MG63 (cell line): Measurements from ENCODE around the gene FOXF1. TPM values are rescaled to one million over a fixed set of nuclear protein-coding genes. Genes with fewer than 3 reads are reported as not detected.

Experiments used
- DNase-seq: peaks from one replicate; pipeline ENCODE4 v3.0.0-alpha.2; 2020
- H3K27me3 ChIP-seq: fragments of 250-450 bp; sonication (Bioruptor Pico); 2 replicates; pipeline ENCODE4 v1.5.1; 2020; ENCODE audit warnings: mild to moderate bottlenecking, moderate library complexity
- H3K36me3 ChIP-seq: fragments of 250-450 bp; sonication (Bioruptor Pico); 2 replicates; pipeline ENCODE4 v1.5.1; 2020; ENCODE audit warnings: mild to moderate bottlenecking, moderate library complexity
- H3K4me3 ChIP-seq: fragments of 250-450 bp; sonication (Bioruptor Pico); 2 replicates; pipeline ENCODE4 v1.5.1; 2020; ENCODE audit warnings: mild to moderate bottlenecking, moderate library complexity
- H3K9me3 ChIP-seq: fragments of 250-450 bp; sonication (Bioruptor Pico); 2 replicates; pipeline ENCODE4 v1.5.1; 2020; ENCODE audit warnings: mild to moderate bottlenecking, moderate library complexity
- total RNA-seq: library from RNA; depleted of rRNA; stranded (reverse); fragments of >200 nt; shearing (Covaris generic); gene quantifications from 2 replicates; pipeline ENCODE4 v1.2.3, GENCODE V29; 2014; ENCODE audit warnings: low replicate concordance

FOXF1 gene
- total RNA-seq, 1 experiment from 2014 or later: 13.0 TPM

DNA sequence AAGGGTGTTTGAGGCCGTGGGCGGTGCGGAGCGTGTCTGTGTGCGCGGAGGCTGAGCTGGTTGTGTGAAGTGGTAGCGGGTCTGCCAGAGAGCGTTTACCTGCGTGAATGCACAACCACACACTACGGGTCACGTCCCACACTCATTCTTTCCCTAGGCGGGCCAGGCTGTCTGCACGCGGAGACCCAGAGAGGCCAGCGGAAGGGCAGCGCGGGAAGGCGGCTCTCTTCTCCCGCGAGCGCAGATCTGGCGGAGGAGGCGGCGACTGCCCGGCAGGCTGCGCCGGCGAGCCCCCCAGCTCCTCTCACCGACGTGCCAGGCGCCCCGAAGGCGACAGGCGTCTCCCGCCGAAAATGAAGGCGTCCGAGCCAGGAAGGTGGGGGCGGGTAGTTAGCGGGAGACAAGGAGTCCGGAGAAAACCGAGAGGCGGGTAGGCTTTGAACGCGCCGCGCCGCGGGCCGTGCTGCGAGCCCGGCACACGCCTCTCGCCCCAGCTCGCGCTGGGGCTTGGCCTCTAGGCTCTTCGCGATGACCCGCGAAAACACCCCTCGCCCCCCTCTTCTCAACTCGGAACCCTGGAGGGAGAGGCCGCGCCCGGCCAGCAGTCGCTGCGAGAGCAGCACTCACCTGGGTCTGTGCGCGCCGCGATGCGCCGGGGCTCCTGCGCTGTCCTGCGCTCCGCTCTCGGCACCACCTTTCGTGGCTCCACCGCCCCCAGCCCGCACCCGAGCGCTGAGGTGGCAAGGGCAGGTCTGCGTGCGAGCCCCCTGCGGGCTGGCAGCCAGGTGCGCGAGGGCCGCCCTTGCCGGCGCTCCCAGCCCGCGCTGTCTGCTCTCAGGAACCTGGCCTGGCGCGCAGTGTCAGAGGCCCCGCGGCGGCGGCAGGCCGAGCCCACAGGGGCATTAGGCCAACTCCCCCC lies 2.0 kb upstream of the FOXF1 start:
- H3K4me3 ChIP-seq: peak overlapping the region; percentile 69
- peaks cover 66% of the 10 kb centered on the region for H3K36me3 ChIP-seq
- no peaks in the 10 kb centered on the region for H3K27me3 ChIP-seq
- DNase-seq: peak; percentile 85
- H3K9me3 ChIP-seq: no peaks in the 10 kb centered on the region

DNA sequence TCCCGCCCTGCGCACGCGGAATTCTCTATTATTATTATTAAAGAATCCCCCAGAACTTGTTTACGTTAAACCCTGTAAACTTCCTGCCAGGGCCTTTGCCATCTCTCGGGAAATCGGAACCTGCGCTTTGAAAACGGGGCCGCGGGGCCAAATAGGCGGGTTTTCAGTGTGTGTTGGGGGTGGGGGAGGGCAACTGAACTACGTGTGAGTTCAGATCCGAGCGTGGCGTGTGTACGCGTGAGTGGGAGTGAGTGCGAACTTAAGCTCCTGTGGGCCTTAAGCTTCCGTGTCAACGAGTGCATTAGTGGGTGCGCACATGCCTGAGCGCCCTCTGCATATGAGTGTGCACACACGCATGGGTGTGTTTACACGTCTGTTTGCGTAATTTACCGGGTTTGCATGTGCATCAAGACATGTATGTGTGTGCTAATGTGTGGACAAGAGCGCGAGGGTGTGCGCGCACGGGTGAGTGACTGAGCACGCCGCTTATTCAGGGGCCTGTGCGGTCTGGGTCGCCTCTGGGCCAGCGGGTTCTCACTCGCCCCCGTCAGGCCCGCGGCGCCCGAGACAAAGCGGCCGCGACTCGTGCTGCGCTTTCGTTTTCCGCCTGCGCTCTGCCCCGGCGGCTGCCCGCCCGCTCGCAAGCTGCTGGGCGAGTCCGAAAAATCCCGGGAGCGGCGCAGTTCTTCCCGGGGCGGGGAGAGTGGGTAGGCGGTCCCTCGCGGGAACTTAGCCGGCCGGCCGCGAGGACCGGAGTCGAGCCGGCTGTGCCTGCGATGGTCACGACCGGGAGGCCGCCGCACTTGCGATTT lies 1.2 kb upstream of the FOXF1 start:
- DNase-seq: peak; percentile 97
- no peaks in the 10 kb centered on the region for H3K9me3 ChIP-seq
- no peaks in the 10 kb centered on the region for H3K27me3 ChIP-seq
- peak overlapping the region; percentile 69 for H3K4me3 ChIP-seq
- H3K36me3 ChIP-seq: peaks cover 68% of the 10 kb centered on the region

GRCh38 chr16:86509759-86510464 lies 415 bp upstream of the FOXF1 start:
- DNase-seq: peak; percentile 100
- Histone ChIP-seq H3K9me3 (no peaks in the 10 kb centered on the region), H3K4me3 (peak overlapping the region; percentile 69), H3K36me3 (peaks cover 68% of the 10 kb centered on the region), H3K27me3 (no peaks in the 10 kb centered on the region)

DNA sequence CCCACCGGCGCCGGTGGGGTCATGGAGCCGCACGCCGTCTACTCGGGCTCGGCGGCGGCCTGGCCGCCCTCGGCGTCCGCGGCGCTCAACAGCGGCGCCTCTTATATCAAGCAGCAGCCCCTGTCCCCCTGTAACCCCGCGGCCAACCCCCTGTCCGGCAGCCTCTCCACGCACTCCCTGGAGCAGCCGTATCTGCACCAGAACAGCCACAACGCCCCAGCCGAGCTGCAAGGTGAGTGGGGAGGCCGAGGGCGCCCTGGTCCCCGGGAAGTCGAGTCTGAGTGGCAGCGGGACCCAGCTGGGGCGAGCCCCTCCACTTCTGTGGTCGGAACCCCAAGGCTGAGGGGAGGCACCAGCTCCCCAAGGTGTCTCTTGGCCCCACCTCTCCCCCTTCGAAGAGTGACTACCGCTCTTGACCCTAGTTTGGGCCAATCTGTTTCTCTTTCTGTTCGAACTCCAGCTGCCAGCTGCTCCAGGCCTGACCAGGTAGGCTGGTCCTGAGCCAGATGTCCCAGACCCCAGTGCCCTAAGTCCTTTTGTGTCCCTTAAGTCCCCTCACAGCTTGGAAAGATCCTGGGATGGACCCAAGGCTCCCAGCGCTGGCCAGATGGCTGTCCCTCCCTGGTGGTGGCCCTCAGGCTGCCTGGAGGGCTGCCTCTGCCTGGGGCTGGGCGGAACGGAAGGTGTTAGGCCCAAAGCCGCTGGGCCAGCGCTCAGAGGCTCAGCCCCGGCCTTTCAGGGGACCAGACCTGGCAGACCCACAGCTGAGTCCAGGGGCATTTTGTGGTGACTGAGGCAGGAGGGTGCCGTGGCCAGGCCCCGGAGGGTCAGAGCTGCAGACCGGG lies 1.2 kb downstream of the FOXF1 start:
- Histone ChIP-seq H3K9me3 (no peaks in the 10 kb centered on the region), H3K27me3 (no peaks in the 10 kb centered on the region), H3K36me3 (peaks cover 73% of the 10 kb centered on the region), H3K4me3 (peak overlapping the region; percentile 69)
- peak; percentile 61 for DNase-seq

GRCh38 chr16:86512301-86512859 lies 2.1 kb downstream of the FOXF1 start:
- Histone ChIP-seq H3K9me3 (no peaks in the 10 kb centered on the region), H3K36me3 (peaks cover 73% of the 10 kb centered on the region), H3K4me3 (peak overlapping the region; percentile 69), H3K27me3 (no peaks in the 10 kb centered on the region)
- DNase-seq: peak; percentile 79

DNA sequence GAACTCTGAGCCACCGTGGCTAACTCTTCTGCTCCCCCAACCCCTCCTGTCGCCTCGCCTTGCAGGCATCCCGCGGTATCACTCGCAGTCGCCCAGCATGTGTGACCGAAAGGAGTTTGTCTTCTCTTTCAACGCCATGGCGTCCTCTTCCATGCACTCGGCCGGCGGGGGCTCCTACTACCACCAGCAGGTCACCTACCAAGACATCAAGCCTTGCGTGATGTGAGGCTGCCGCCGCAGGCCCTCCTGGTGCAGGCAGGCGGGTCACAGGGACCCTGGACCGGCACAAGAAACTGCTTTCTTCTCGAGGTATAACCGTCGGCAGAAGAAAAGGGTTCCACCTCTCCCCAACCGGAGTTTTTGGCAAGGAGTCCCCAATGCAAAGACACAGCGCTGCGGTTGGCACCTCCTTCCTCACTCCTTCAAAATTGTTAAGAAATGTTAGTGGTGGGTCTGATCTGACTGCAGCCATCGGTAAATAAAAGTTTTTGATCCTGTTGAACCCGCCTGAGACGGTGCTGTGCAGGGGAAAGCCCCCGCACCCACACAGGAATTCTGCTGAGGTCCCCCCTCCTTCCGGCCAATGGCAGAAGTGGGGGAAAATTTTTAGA lies 2.6 kb downstream of the FOXF1 start:
- Histone ChIP-seq H3K27me3 (no peaks in the 10 kb centered on the region), H3K36me3 (peaks cover 70% of the 10 kb centered on the region), H3K4me3 (peak overlapping the region; percentile 69), H3K9me3 (no peaks in the 10 kb centered on the region)
- DNase-seq: peak; percentile 51

GRCh38 chr16:86513471-86514277 lies 3.3 kb downstream of the FOXF1 start:
- Histone ChIP-seq H3K27me3 (no peaks in the 10 kb centered on the region), H3K4me3 (peak overlapping the region; percentile 69)

DNA sequence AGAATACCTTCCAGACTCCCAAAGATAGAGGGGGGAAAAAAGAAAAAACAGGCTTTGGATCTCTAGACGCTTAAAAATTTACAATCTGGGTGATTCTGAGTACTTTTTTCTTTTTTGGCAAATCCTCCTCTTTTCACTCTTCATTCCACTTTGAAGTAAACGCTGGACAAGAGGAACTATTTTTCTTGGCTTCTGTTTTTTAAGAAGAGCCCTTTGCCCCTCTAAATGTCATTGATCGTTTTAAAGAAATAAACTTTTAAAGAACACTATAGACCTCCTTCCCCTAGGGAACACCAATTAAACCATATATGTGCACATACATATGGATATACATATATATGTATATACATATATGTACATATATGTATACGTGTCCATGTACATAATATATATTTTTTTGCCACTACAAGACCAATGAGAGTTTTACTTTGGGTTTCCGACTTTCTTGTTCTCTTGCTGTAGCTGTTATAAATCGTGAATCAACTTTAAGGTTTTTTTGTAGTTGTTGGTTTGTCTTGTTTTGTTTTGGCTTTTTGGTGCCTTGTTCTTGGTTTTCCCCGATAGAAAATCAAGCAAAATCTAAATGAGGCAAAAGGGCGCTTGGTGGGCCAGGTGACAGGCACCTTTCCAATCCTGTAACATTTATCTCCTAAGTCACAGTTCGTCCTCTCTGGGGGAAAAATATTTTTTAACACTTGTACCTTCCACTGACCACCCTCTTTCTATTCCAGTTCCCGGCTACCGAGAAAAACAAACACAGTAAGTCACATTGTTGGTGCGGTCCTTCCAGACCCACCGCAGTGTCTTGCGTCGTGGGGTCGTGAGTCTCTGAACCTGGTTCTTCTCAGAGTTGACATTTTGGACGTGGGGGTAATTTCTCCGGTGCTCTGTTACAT lies 4.4 kb downstream of the FOXF1 start:
- no peak for DNase-seq
- Histone ChIP-seq H3K9me3 (no peaks in the 10 kb centered on the region), H3K36me3 (peaks cover 67% of the 10 kb centered on the region), H3K4me3 (peak overlapping the region; percentile 69), H3K27me3 (no peaks in the 10 kb centered on the region)

More at GRCh38 chr16:86513471-86514277, 3.3 kb downstream of the FOXF1 start:
- Histone ChIP-seq H3K36me3 (peaks cover 67% of the 10 kb centered on the region), H3K9me3 (no peaks in the 10 kb centered on the region)
- no peak for DNase-seq

- peak overlapping the region; percentile 69 for H3K4me3 ChIP-seq
- H3K27me3 ChIP-seq: no peaks in the 10 kb centered on the region
- peaks cover 67% of the 10 kb centered on the region for H3K36me3 ChIP-seq
- DNase-seq: peak; percentile 64
- no peaks in the 10 kb centered on the region for H3K9me3 ChIP-seq
Observed at GRCh38 chr16:86515413-86515776, 5.1 kb downstream of the FOXF1 start.

DNA sequence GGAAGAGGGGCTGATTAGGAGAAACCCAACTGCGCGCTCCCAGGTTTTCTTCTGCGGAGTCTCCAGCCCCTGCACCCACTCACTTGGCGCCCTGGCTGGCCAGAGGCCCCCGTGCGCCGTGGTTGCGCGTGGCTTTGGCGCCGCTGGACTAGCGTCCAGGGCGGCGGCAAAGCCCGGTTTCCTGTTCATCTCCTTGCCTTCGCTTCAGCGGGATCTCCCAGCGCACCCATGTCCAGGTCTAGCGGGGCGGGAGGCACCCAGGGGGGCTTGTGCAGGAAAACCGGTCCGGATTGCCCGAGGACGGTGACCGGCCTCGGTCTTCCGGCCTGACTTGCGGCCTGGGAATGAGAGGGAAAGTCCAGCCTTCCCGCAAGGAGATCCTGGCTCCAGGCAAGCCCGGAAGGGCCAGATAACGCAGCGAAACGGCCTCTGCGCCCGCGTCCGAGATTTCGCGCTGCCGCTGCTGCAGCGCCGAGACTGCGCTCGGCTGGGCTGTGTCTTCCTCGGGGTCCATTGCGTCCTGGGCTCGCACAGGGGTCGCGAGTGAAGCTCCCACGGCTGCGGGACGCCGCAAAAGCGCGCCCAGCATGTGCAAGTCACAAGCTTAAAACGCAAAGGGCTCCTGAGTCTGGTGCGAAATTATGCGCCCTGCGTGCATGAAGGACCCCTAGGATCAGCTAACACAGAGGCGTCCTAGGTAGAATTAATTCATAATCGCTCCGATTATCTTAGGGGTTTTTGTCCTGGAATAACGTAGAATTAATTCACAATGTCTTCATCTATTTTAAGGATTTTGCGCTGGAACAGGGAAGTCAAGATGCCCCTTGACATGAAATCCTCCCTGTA lies 5.7 kb downstream of the FOXF1 start:
- no peaks in the 10 kb centered on the region for H3K27me3 ChIP-seq
- no peaks in the 10 kb centered on the region for H3K9me3 ChIP-seq
- peaks cover 63% of the 10 kb centered on the region for H3K36me3 ChIP-seq
- H3K4me3 ChIP-seq: peak overlapping the region; percentile 69
- peak; percentile 69 for DNase-seq

DNA sequence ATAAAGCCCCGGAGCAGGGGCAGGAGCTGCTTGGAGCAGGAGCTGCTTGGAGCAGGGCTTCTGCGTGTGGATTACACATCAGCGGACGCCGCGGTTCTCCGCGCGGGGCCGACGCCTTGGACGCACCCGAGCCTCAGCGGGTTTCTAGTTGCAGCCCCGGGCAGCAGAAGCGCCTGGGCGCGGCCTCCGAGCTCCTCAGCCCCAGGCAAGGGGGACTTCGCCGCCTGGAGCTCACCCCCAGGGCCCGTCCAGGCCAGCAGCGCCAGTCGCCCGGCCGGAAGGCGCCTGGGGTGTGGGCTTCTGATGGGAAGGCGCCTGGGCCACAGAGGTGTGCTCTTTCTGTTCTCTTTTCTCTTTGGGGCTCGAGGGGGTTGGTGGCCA lies 6.3 kb downstream of the FOXF1 start:
- H3K36me3 ChIP-seq: peaks cover 60% of the 10 kb centered on the region
- H3K27me3 ChIP-seq: no peaks in the 10 kb centered on the region
- no peaks in the 10 kb centered on the region for H3K9me3 ChIP-seq
- DNase-seq: peak; percentile 11
- H3K4me3 ChIP-seq: no peak overlapping the region

- H3K27me3 ChIP-seq: no peaks in the 10 kb centered on the region
- peak; percentile 22 for DNase-seq
- H3K4me3 ChIP-seq: no peak overlapping the region
- H3K36me3 ChIP-seq: peaks cover 56% of the 10 kb centered on the region
- H3K9me3 ChIP-seq: no peaks in the 10 kb centered on the region
Observed at GRCh38 chr16:86517033-86517432, 6.7 kb downstream of the FOXF1 start.

DNA sequence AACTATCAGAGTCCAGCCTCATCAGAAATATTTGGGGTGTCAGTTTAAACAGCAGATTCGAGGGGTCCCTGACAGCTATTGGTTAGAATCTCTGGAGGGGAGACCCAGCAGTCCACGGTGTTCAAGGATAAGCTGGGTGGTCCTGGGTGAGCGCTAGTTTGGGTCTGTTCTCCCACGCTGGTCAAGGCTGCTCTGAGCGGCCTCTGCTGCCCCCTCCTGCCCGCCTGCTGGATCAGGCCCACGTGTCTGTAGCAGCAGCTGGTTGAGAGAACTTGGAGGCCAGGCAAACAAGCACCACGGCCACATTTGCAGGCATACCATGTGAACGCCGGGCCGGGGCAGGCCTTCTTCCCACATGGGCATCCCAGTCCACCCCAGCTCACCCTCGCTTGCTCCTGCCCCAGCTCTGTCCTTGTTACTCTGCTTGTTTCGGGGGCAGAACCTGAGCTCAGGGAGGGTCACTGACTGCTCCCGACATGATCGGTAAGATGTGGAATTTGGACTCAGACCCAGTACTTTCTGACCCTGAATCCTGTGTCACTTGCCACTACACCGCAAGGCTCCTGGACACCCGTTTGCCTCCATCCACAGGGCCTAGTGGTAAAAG lies 7.4 kb downstream of the FOXF1 start:
- H3K9me3 ChIP-seq: no peaks in the 10 kb centered on the region
- no peaks in the 10 kb centered on the region for H3K27me3 ChIP-seq
- peak; percentile 95 for DNase-seq
- peaks cover 48% of the 10 kb centered on the region for H3K36me3 ChIP-seq
- no peak overlapping the region for H3K4me3 ChIP-seq
